ENCODE measurements around the gene PPFIA2. TPM values are rescaled to one million over a fixed set of nuclear protein-coding genes. Genes with fewer than 3 reads are reported as not detected.

Gene PPFIA2
- polyA plus RNA-seq, 3 donors, result not detected

- no peak overlapping the region for H3K9ac ChIP-seq (ENCODE audit: insufficient read depth, low read length, poor library complexity, severe bottlenecking)
- peaks cover 0 to 2% (median 0%) of the 10 kb centered on the region in 3 donors for H3K27me3 Mint-ChIP-seq (ENCODE audit: low read depth in 3 of 3)
- DNase-seq, result no peak
- H3K4me1 ChIP-seq (ENCODE audit: control insufficient read depth in 1 of 2, insufficient read depth in 2 of 2, low read length in 2 of 2), result no peaks in the 10 kb centered on the region
- no peak overlapping the region for H3K4me3 Mint-ChIP-seq
- no peak overlapping the region for H2AFZ ChIP-seq (ENCODE audit: insufficient read depth, low read depth, low read length, poor library complexity, severe bottlenecking)
- H3K4me1 Mint-ChIP-seq, result no peaks in the 10 kb centered on the region
- H3K9me3 ChIP-seq (replicated peaks in 1 of 2; ENCODE audit: control insufficient read depth in 1 of 2, insufficient read depth in 1 of 2, low read length in 2 of 2), result peaks cover 0 to 4% of the 10 kb centered on the region in 2 donors
- H3K27me3 ChIP-seq (ENCODE audit: control insufficient read depth in 2 of 2, insufficient read depth in 2 of 2, low read length in 2 of 2), result no peaks in the 10 kb centered on the region
- TF ChIP-seq CTCF (IDR thresholded peaks at IDR 0.05), result no peak
- intact Hi-C loops (cut with micrococcal nuclease), result no loop called here
- H3K4me3 ChIP-seq (replicated peaks in 1 of 3; ENCODE audit: low read depth in 2 of 3, low read length in 3 of 3), result no peak overlapping the region
- H3K27ac ChIP-seq (ENCODE audit: low read depth in 1 of 2, low read length in 2 of 2), result no peak overlapping the region
- H3K36me3 Mint-ChIP-seq, result no peaks in the 10 kb centered on the region
- WGBS (ENCODE audit: insufficient coverage), result 60% methylated on average over 1 of the region's 2 CpGs
- no peaks in the 10 kb centered on the region for H3K36me3 ChIP-seq (replicated peaks in 1 of 2; ENCODE audit: control insufficient read depth in 1 of 2, insufficient read depth in 2 of 2, low read length in 2 of 2)
- no peak overlapping the region for H3K27ac Mint-ChIP-seq
- no peaks in the 10 kb centered on the region for H4K20me1 ChIP-seq (ENCODE audit: insufficient read depth, low read length)
- H3K4me2 ChIP-seq (replicated peaks; ENCODE audit: extremely low read depth, low read length, poor library complexity, severe bottlenecking), result no peak overlapping the region
- peaks cover 0 to 1% (median 0%) of the 10 kb centered on the region in 7 donors for H3K9me3 Mint-ChIP-seq
- no peaks in the 10 kb centered on the region for H3K79me2 ChIP-seq (ENCODE audit: insufficient read depth, low read length)
These were observed 462.4 kb downstream of the PPFIA2 start for GRCh38 chr12:81296556-81297305.

GRCh38 chr12:81295251-81295650 lies 463.9 kb downstream of the PPFIA2 start:
- no CpG with 5 or more reads among the region's 3 CpGs for WGBS (ENCODE audit: insufficient coverage)
- H3K27me3 Mint-ChIP-seq (ENCODE audit: low read depth in 3 of 3), result peaks cover 0 to 2% (median 0%) of the 10 kb centered on the region in 3 donors
- H3K27ac Mint-ChIP-seq, result no peak overlapping the region
- Histone ChIP-seq H3K9ac (ENCODE audit: insufficient read depth, low read length, poor library complexity, severe bottlenecking) (no peak overlapping the region), H3K4me2 (replicated peaks; ENCODE audit: extremely low read depth, low read length, poor library complexity, severe bottlenecking) (no peak overlapping the region), H3K27me3 (ENCODE audit: control insufficient read depth in 2 of 2, insufficient read depth in 2 of 2, low read length in 2 of 2) (no peaks in the 10 kb centered on the region), H3K4me3 (replicated peaks in 1 of 3; ENCODE audit: low read depth in 2 of 3, low read length in 3 of 3) (no peak overlapping the region), H3K4me1 (ENCODE audit: control insufficient read depth in 1 of 2, insufficient read depth in 2 of 2, low read length in 2 of 2) (no peaks in the 10 kb centered on the region), H3K79me2 (ENCODE audit: insufficient read depth, low read length) (no peaks in the 10 kb centered on the region), H2AFZ (ENCODE audit: insufficient read depth, low read depth, low read length, poor library complexity, severe bottlenecking) (no peak overlapping the region), H3K36me3 (replicated peaks in 1 of 2; ENCODE audit: control insufficient read depth in 1 of 2, insufficient read depth in 2 of 2, low read length in 2 of 2) (no peaks in the 10 kb centered on the region), H3K27ac (ENCODE audit: low read depth in 1 of 2, low read length in 2 of 2) (no peak overlapping the region), H4K20me1 (ENCODE audit: insufficient read depth, low read length) (no peaks in the 10 kb centered on the region), H3K9me3 (replicated peaks in 1 of 2; ENCODE audit: control insufficient read depth in 1 of 2, insufficient read depth in 1 of 2, low read length in 2 of 2) (peaks cover 0 to 4% of the 10 kb centered on the region in 2 donors)
- intact Hi-C loops (cut with micrococcal nuclease), result no loop called here
- no peaks in the 10 kb centered on the region for H3K4me1 Mint-ChIP-seq
- H3K9me3 Mint-ChIP-seq, result peaks cover 0 to 1% (median 0%) of the 10 kb centered on the region in 7 donors
- H3K36me3 Mint-ChIP-seq, result no peaks in the 10 kb centered on the region
- DNase-seq, result no peak
- no peak overlapping the region for H3K4me3 Mint-ChIP-seq
- no peak for TF ChIP-seq CTCF (IDR thresholded peaks at IDR 0.05)

Data from CD14-positive monocyte (primary cell).